Neural crest cell (in vitro differentiated cells): Measurements from ENCODE around the gene NRG2. TPM values are rescaled to one million over a fixed set of nuclear protein-coding genes. Genes with fewer than 3 reads are reported as not detected.
A peak's percentile ranks its signal among the peaks of the same experiment; 100 is the strongest.

Experiments
- DNase-seq: peaks from one replicate; pipeline ENCODE4 v3.0.0; 2021; ENCODE audit warnings: low read depth, mixed read lengths, low spot score
- H3K27ac Mint-ChIP-seq: one replicate; pipeline ENCODE4 v1.8.0; 2021; ENCODE audit warnings: mild to moderate bottlenecking, mixed read lengths; ENCODE audit not compliant: unreplicated experiment
- H3K27me3 Mint-ChIP-seq: 2 replicates; pipeline ENCODE4 v1.8.0; 2021; ENCODE audit warnings: low read depth, mild to moderate bottlenecking, mixed read lengths
- H3K36me3 Mint-ChIP-seq: 2 replicates; pipeline ENCODE4 v1.8.0; 2021; ENCODE audit warnings: low read depth, mild to moderate bottlenecking, mixed read lengths
- H3K4me1 Mint-ChIP-seq: 2 replicates; pipeline ENCODE4 v1.8.0; 2021; ENCODE audit warnings: mixed read lengths
- H3K4me3 Mint-ChIP-seq: one replicate; pipeline ENCODE4 v1.8.0; 2021; ENCODE audit warnings: mild to moderate bottlenecking, mixed read lengths
- H3K9me3 Mint-ChIP-seq: 2 replicates; pipeline ENCODE4 v1.8.0; 2021; ENCODE audit warnings: mixed read lengths
- total RNA-seq: library from RNA; stranded (reverse); gene quantifications from 2 replicates; pipeline ENCODE4 v1.2.1, GENCODE V29; 2021
- TF ChIP-seq, protein P1 (sequence below): fragments of 200-600 bp; sonication (generic); conservative IDR thresholded peaks from 2 replicates; pipeline ENCODE4 v1.5.0; 2021; ENCODE audit warnings: antibody characterized with exemption, mild to moderate bottlenecking

The NRG2 gene
- total RNA-seq, 1 donor from 2014 or later, result 0.82 TPM

DNA sequence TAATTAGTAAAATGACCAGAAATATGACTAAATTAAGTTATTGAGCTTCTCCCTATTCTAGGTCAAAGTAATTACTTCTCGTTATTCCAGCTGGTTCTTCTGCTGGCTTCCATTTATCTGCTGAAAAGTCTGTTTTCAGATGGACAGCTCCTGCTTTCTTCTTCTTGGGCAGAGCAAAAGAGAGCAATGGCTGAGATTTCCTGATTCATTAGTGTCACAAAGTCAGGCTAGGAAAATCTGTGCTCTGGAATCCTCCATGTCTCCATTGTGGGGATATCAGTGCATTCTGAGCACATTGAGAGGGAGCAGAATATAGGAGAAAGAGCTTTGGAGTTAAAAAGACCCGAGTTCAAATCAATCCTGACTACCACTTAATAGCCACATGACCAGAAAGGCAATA lies 33.7 kb upstream of the NRG2 start:
- no peaks in the 10 kb centered on the region for H3K4me1 Mint-ChIP-seq
- no peak for DNase-seq
- H3K4me3 Mint-ChIP-seq, result no peak overlapping the region
- H3K9me3 Mint-ChIP-seq, result no peaks in the 10 kb centered on the region
- H3K27ac Mint-ChIP-seq, result no peak overlapping the region
- TF ChIP-seq, protein P1, sequence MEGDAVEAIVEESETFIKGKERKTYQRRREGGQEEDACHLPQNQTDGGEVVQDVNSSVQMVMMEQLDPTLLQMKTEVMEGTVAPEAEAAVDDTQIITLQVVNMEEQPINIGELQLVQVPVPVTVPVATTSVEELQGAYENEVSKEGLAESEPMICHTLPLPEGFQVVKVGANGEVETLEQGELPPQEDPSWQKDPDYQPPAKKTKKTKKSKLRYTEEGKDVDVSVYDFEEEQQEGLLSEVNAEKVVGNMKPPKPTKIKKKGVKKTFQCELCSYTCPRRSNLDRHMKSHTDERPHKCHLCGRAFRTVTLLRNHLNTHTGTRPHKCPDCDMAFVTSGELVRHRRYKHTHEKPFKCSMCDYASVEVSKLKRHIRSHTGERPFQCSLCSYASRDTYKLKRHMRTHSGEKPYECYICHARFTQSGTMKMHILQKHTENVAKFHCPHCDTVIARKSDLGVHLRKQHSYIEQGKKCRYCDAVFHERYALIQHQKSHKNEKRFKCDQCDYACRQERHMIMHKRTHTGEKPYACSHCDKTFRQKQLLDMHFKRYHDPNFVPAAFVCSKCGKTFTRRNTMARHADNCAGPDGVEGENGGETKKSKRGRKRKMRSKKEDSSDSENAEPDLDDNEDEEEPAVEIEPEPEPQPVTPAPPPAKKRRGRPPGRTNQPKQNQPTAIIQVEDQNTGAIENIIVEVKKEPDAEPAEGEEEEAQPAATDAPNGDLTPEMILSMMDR, result no peak
- peaks cover 96% of the 10 kb centered on the region for H3K27me3 Mint-ChIP-seq
- H3K36me3 Mint-ChIP-seq, result no peaks in the 10 kb centered on the region

DNA sequence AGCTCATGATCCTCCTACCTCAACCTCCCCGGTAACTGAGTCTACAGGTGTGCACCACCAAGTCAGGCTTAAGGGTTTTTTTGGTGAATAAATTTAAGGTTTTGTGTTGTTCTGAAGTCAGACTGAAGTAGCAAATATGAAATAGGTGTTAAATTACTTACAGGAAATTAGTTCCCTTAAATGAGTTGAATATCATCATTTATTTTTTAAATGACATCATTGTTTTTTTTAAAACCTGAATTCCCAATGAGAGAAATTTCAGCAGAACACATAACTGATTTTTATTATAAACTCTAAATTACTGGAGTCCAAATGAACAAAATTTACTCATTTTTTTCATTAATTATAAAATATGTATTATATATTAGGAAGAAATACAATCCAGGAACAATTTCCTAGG lies 33.0 kb upstream of the NRG2 start:
- TF ChIP-seq, protein P1, result no peak
- DNase-seq, result no peak
- no peaks in the 10 kb centered on the region for H3K4me1 Mint-ChIP-seq
- H3K27ac Mint-ChIP-seq, result no peak overlapping the region
- no peaks in the 10 kb centered on the region for H3K36me3 Mint-ChIP-seq
- no peak overlapping the region for H3K4me3 Mint-ChIP-seq
- H3K9me3 Mint-ChIP-seq, result no peaks in the 10 kb centered on the region
- peaks cover 96% of the 10 kb centered on the region for H3K27me3 Mint-ChIP-seq

DNA sequence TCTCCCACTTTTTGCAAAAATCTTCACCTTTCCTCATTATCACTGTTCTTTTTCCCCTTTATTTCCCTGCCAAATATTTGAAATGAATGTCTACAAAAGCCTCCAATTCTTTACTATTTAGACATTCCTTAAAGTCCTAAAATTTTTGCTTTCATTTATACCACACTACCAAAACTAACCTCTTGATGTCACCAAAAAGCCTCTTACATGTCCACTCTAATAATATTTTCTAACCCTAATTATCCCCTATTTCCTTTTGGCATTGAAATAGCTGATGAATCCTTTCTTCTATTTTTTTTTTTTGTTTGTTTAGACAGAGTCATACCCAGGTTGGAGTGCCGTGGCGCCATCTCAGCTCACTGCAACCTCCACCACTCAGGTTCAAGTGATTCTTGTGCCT lies 32.3 kb upstream of the NRG2 start:
- TF ChIP-seq, protein P1, result peak; percentile 40
- Mint-ChIP-seq H3K9me3 (no peaks in the 10 kb centered on the region), H3K4me1 (no peaks in the 10 kb centered on the region), H3K27me3 (peaks cover 96% of the 10 kb centered on the region), H3K4me3 (no peak overlapping the region), H3K36me3 (no peaks in the 10 kb centered on the region), H3K27ac (no peak overlapping the region)
- DNase-seq, result no peak

DNA sequence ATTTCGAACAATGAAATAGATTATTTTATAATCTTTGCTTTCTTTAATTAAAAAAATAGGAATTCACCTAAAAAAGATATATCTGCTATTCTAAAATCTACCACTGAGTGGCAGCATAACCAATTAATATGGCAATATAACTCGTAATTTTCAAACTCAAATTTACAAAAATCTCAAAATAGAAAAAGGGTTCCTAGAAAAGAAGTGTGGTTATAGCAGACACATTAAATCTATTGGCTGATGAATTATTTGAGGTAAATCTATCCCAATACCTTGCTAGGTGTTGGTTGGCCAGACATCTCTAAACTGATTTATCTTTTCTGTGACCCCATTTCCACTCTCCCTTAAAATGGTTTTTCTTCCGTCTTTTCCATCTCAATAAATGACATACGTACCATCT lies 30.2 kb upstream of the NRG2 start:
- H3K4me3 Mint-ChIP-seq, result no peak overlapping the region
- H3K4me1 Mint-ChIP-seq, result no peaks in the 10 kb centered on the region
- peaks cover 96% of the 10 kb centered on the region for H3K27me3 Mint-ChIP-seq
- DNase-seq, result no peak
- no peaks in the 10 kb centered on the region for H3K9me3 Mint-ChIP-seq
- H3K27ac Mint-ChIP-seq, result no peak overlapping the region
- no peaks in the 10 kb centered on the region for H3K36me3 Mint-ChIP-seq
- TF ChIP-seq, protein P1, result peak; percentile 89

DNA sequence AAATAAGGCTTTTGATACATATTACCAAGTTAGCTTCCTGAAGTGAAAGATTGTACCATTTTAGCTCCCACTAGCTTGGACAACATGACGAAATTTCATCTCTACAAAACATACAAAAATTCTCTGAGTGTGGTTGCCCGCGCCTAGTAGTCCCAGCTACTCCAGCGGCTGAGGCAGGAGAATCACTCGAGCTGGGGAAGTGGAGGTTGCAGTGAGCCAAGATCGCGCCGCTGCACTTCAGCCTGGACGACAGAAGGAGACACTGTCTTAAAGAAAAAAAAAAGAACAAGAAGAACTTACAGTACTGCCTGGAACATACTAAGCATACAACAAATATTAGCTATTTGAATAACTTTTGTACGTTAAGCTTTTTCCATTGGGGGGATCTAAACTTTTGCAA lies 29.7 kb upstream of the NRG2 start:
- DNase-seq, result no peak
- Mint-ChIP-seq H3K36me3 (no peaks in the 10 kb centered on the region), H3K27ac (no peak overlapping the region)

More for the DNA sequence above, 29.7 kb upstream of the NRG2 start:
- Mint-ChIP-seq H3K4me1 (no peaks in the 10 kb centered on the region), H3K27me3 (peaks cover 96% of the 10 kb centered on the region), H3K4me3 (no peak overlapping the region), H3K9me3 (no peaks in the 10 kb centered on the region)
- TF ChIP-seq, protein P1, result no peak
